ENCODE measurements around the gene USP28.

Gene USP28

DNA sequence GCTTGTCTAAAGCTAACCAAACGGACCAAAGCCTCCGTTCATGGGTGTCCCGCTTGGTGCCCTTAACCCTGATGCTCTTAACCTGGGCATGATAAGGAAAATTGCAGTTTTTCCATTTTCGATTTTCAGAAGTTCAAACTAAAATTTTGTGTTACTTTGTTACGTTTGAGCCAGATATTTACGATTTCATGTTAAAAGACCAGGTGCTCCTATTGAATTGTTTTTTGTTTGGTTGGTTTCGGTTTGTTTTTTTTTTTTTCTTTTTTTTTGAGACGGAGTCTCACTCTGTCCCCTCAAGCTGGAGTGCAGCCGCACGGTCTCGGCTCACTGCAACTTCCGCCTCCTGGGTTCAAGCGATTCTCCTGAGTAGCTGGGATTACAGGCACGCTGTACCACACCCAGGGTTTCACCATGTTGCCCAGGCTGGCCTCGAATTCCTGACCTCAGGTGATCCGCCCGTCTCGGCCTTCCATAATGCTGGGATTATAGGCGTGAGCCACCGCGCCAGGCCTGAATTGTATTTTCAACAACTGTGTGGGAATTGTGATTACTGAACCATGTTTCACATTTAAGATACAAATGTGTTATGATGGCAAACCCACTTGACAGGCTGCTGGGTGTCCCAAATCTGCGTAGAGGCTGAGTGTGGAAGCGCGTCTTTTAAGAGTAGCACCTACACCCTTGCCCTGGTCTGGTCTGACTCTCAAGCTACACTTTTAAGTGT lies 864 bp upstream of the USP28 start:
- no peak for DNase-seq

DNA sequence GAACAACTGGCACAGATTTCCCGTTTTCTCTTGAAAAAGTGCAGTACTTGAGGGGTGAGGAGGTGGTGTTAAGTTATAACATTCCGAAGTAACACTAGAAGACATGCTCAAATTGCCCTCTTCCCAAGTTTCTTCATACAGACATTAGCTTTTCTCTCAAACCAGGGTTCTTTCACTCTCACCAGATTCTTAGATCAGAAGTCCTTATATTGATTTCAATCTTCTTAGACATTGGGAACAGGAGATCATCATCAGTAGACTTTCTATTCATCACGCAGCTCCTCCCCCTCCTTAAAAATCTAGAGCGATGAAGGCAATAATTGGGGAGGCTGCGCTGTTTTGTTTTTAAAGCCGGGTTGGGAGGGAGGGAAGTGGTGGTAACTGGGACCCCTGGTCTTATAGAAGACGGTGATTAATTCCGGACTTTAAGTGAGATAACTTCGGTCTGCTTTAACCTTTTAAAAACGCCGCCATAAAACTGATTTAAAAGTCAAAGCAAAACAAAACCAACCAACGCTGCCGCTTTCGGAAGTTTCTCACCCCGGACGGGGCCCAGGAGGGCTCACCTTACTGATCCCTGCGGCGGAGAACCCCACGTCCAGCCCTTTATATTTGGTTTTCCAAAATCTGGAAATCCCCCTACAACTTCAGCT lies 665 bp downstream of the USP28 start:
- peak; percentile 26 for DNase-seq

- no peak for DNase-seq
Observed at GRCh38 chr11:113874096-113874495, 1.3 kb downstream of the USP28 start.

DNA sequence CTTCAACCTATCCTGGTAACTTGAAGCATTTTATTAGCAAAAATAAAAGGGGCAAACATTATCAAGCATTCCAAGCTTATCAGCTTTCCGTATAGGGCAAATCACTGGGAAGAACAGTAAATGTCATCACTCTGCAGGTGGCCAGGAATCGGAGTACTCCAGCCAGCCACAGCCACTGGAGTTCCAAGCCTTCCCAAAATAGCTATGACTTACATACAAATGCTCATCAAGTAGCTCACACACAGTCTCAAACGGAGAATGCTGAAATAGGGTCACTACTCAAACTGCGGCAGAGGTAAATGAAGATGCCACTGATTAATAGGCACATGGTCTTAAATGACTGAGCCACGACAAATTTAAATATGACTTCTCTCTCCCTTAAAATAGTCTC lies 2.1 kb downstream of the USP28 start:
- DNase-seq, result no peak

GRCh38 chr11:113871336-113871735 lies 4.0 kb downstream of the USP28 start:
- no peak for DNase-seq

DNA sequence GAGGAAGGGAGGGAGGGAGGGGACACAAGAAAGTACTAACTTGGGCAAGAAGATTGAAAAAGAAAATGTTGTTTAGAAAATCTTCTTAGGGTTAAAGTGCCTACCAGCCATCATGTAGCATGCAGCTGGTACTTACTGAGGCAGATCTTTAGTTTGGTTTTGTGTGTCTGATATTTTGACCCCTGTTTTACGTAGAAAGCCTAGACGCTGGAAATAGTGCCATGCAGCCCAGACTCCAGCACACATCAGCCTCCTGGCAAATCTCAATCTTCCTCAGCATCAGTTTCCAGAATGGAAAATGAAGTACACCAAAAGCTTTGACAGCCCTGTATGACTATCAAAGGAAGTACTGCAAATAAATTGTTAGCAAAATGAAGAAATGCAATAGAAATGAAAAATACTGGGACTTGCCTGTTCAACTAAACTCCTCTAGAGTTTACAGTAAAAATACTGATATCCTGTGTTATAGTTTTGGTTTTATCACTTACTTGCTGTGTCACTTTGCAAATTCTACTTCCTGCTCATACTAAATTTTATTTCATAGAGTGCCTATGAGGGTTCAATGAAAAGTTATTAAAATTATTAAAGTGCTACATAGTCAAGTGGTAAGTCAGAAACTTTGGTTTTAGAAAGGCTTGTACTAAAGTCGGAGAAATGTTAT lies 7.4 kb downstream of the USP28 start:
- no peak for DNase-seq

GRCh38 chr11:113865873-113866272 lies 9.5 kb downstream of the USP28 start:
- DNase-seq, result no peak

DNA sequence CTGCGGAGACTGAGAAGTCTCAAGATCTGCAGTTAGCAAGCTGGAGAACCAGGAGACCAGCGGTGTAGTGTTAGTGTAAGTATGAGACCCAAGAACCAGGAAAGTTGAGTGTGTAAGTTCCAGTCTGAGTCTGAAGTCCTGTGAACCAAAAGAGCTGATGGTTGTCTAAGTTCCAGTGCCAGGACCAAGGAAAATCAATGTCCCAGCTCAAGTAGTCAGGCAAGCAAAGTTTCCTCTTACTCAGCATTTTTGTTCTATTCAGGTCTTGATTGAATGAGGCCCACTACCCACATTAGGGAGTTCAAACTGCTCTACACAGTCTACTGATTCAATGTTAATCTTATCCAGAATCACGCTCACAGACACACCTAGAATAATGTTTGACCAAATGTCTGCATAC lies 11.0 kb downstream of the USP28 start:
- no peak for DNase-seq

- DNase-seq, result peak; percentile 17
Observed at GRCh38 chr11:113862435-113862834, 12.9 kb downstream of the USP28 start.

DNA sequence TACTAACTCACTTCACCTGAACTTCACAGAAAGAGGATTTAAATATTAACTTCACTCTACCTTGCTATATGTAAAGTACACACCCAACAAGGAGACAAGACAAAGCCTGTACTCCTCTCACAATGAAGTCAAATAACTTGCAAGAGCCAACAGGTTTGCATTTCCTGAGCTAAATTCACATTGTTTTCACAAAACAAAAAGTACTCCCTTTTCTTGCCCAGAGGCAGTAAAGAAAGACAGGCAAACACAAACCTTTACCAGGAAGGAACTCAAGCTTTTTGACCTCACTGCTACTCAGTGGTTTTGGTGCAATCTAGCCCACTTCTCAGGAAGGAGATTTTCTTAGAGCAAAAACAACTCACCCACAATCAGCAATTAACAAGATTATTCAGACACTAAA lies 15.7 kb downstream of the USP28 start:
- no peak for DNase-seq

DNA sequence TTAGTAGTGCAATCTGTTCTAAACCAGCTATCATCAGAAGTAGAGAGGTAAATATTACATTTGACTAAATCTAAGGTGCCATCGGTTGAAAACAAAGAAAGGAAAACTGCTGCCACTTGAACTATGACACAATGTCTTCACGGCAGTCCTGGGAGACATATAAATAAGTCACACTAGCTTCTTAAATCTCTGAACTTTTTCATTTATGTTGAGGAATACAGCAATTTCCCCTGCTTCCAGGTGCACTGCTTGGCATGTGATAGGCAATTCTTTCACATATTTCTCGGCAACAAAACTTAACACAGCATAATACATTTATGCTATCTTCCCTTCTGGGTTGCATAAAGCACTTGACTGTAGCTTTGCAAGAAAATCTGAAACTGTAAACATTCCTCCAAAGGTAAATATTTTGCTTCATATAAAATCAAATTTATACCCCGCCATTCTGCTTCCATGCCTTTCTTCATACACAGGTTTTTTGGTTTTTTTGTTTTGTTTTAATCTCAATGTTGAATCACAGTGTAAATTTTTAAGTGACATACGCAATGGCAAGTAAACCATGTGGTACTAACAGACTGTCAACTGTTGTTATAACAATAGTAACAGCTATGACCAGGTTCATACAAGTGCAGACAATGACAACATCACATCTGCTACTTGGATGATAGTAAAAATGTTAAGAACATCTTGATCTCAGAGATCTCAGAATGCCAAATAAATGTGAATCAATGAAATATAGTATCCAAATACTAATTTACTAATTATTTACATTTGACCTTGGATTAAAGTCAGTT lies 18.2 kb downstream of the USP28 start:
- no peak for DNase-seq

GRCh38 chr11:113855803-113856202 lies 19.6 kb downstream of the USP28 start:
- DNase-seq, result no peak

- no peak for DNase-seq
Observed at GRCh38 chr11:113850188-113850587, 25.2 kb downstream of the USP28 start.

DNA sequence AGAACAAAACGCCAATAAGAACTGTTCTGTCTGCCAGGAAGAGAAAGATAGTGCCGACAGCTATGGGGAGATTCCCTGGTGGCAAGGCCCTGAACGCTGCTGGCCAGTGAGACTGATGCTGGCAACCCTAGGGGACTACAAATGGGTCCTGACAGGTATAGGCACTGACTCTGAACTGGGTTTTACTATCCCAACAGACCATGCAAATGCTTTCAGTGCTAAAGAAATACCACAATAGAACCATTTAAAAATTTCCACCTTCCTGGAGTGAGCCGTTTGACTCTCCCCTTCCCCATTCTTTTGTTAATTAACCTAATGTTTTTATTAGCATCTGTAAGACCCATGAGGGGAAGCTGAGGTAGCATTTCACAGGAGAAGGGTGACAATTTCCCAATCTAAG lies 25.7 kb downstream of the USP28 start:
- DNase-seq, result no peak

GRCh38 chr11:113847580-113847979 lies 27.8 kb downstream of the USP28 start:
- DNase-seq, result no peak

GRCh38 chr11:113847111-113847510 lies 28.3 kb downstream of the USP28 start:
- DNase-seq, result no peak

GRCh38 chr11:113841691-113842090 lies 33.7 kb downstream of the USP28 start:
- no peak for DNase-seq

DNA sequence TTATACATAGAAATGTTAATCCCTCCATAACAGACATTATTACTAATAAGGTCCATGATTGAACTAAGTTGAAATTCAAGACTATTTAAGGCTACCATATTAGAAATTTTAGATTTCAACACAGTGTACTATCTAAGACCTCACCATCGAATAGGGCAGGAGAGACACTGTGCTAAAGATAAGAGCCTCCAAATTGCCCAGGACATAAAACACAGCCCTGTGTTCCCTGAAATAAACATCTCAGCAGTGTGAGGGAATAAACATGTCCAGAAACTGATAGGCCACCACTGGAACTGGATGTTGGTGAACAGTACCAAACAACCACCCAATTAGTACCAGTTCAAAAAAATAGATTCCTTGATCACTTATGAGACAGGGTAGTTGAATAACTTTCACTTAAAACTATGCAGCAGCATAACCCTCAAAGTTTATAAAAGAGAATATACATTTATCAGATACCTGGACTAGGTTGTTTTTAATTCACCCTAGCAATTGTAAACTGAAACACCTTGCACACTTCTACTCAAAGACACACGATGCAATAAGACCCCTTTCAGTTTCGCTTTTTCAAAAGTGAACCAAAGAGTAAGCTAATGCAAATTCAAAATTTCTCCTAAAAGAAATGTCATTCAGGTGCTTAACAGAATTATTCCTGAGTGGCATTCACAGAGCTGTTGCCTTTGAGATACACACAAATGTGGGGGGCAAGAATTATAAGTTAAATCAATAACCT lies 34.3 kb downstream of the USP28 start:
- no peak for DNase-seq

DNA sequence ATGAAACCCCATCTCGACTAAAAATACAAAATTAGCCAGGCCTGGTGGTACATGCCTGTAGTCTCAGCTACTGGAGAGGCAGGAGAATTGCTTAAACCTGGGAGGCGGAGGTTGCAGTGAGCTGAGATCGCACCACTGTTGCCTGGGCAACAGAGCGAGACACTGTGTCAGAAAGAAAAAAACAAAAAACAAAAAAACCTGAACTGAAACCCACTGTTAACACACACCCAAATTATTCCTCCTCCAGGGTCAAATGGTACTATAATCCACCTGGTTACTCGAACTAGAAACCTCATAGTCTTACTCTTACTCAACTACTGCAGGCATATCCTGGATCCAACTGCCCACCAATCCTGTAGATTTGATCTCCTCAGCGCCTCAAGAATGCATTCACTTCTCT lies 35.5 kb downstream of the USP28 start:
- no peak for DNase-seq

DNA sequence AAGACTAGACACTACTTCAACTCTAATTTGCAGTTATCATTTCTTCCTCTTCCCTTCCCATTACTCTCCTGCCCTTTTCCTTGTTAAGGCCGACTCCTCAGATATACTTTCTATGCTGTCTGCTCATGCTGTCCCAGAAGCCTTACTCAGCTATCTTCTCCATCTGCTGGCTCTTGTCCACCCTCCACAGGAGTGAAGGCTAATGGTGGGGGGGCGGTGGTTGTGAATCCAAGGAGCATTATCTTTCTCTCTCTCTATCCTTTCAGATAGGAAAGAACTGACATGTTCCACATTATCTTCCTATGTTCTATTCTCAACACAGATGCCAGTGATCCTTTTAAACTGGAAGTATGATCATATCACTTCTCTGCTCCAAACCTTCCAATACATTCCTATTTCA lies 37.4 kb downstream of the USP28 start:
- no peak for DNase-seq

DNA sequence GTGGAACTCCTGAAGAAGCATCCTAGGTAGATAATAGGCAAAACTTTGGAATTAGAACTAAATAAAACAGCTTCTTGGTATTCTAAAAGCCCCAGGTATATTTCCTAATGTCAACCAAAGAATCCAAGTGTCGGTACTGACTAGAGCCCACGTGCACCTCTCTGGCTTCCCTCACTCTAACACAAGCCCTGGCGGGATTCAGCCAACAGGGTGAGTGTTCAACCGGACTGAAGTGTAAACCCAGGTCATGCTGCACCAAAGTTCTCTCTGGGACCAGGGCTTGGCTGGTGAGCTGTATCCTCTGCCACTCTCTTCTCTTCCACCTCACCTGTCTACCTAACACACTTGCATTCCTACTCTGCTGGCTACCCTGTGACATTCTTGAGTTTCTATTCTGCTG lies 40.1 kb downstream of the USP28 start:
- DNase-seq, result no peak

DNA sequence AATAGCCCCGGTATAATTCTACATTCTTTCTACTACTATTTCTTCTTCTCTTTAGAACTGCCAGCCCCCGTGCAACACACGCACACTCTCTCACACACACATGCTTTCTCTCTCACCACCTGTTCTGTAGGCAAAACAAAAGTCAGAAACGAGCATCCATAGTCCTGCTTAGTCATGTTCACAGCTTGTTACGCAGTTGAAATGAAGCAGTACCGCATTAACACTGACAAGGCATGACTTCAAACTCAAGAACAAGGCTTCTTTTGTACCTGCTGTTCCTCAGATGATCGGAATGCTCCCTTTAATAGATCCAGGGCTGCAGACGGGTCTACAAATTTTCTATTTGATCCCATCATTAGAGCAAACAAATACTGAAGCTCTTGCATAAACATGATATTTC lies 42.2 kb downstream of the USP28 start:
- DNase-seq, result no peak

- DNase-seq, result no peak
Observed at GRCh38 chr11:113831314-113831713, 44.1 kb downstream of the USP28 start.

Measured in HCEC 1CT (cell line).